Measurements from ENCODE around the gene VEZF1. TPM values are rescaled to one million over a fixed set of nuclear protein-coding genes. Genes with fewer than 3 reads are reported as not detected.

Gene VEZF1
- total and polyA plus RNA-seq, 2 donors (not counting 3 experiments of a cell fraction or from before 2014, with no cell fraction given) = 27.8 to 59.0 TPM

DNA sequence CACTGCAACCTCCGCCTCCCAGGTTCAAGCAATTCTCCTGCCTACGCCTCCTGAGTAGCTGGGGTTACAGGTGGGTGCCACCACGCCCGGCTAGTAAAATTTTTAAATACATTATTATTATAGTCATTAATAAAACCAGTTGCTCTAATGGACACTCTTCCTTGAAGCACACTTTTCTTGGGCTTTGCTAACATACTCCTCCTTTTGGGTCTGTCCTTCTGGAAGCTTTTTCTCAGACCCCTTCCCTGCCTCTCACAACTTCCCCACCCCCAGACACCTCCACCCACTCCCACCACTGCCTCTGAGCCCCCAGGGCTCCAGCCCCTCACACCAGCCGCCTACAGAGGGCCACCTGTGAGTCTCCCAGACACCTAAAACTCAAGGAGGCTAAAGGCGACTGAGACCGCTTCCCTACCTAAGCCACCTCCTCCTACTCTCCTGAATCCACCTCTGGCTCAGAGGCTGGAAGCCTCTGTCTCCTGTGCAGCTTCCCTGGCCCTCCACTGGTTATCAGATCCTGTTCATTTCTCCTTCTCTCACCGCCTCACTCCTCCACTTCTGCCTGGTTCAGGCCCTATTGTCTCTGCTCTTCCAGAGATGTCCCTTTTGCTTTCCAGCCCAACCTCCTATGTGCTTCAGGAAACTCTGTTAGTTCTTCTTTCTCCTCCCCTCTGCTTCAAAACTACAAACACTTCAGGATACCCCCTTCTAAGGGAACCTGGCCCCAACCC is 30.8 kb downstream of the VEZF1 start:
- peaks cover 22% of the 10 kb centered on the region for H3K4me1 ChIP-seq (ENCODE audit: control insufficient read depth, extremely low read depth, insufficient read depth, low read length)
- ChIA-PET POLR2A (interaction anchor here (1.5 kb wide), 1 partner anchor 28 kb away, joined by 3 read pairs; no protein-coding TSS in a partner anchor), CTCF (interaction anchor here (3.7 to 5.3 kb wide), 2 partner anchors 29 to 98 kb away, joined by 33 to 45 read pairs; no protein-coding TSS in a partner anchor)
- H3K79me2 ChIP-seq (ENCODE audit: control insufficient read depth, insufficient read depth, low read length) = no peaks in the 10 kb centered on the region
- no peak overlapping the region for H3K4me3 ChIP-seq (replicated peaks in 1 of 3; ENCODE audit: insufficient read depth in 1 of 3, low read depth in 1 of 3, low read length in 3 of 3)
- H3K27ac ChIP-seq (ENCODE audit: insufficient read depth, low read depth, low read length) = no peak overlapping the region
- dilution Hi-C loops (cut with MboI; ENCODE audit: extremely low pct_ligation_motif_present, low sequenced_read_pairs) = no loop called here
- TF ChIP-seq POLR2AphosphoS5 (IDR thresholded peaks at IDR 0.05; ENCODE audit: insufficient read depth, low read depth, low read length) = no peak
- no peak for TF ChIP-seq FOS (IDR thresholded peaks at IDR 0.05; ENCODE audit: borderline replicate concordance, insufficient read depth, low read length)
- TF ChIP-seq GATA2 (IDR thresholded peaks at IDR 0.05; ENCODE audit: insufficient read depth, insufficient read length, low read depth, low read length) = no peak
- no peak for TF ChIP-seq EZH2 (IDR thresholded peaks at IDR 0.05; ENCODE audit: borderline replicate concordance, low read depth, low read length, severe bottlenecking)
- TF ChIP-seq MAX (IDR thresholded peaks at IDR 0.05; ENCODE audit: insufficient read depth, insufficient read length) = no peak
- TF ChIP-seq MYC (IDR thresholded peaks at IDR 0.05; ENCODE audit: low read depth, low read length) = no peak
- no peak for TF ChIP-seq JUN (IDR thresholded peaks at IDR 0.05; ENCODE audit: borderline replicate concordance, insufficient read depth, insufficient read length, low read depth)
- no peak for TF ChIP-seq POLR2A (IDR thresholded peaks at IDR 0.05; ENCODE audit: low read depth, low read length)
- TF ChIP-seq CTCF (IDR thresholded peaks at IDR 0.05; ENCODE audit: extremely low read depth in 1 of 2, insufficient read depth in 1 of 2, low read depth in 1 of 2, low read length in 2 of 2) = no peak
- H3K9me3 ChIP-seq (replicated peaks; ENCODE audit: control insufficient read depth, insufficient read depth, low read length) = no peaks in the 10 kb centered on the region
- H3K4me2 ChIP-seq (ENCODE audit: insufficient read depth, low read length) = no peak overlapping the region
- H3K9me1 ChIP-seq (replicated peaks; ENCODE audit: control insufficient read depth, extremely low read depth, insufficient read depth, low read length) = no peaks in the 10 kb centered on the region
- no peak overlapping the region for H3K9ac ChIP-seq (replicated peaks; ENCODE audit: extremely low read depth, insufficient read depth, low read length)
- no peak for FAIRE-seq
- H2AFZ ChIP-seq (ENCODE audit: low read depth, low read length) = no peak overlapping the region
- DNase-seq (ENCODE audit: low read depth, low spot score) = no peak
- intact Hi-C loops (cut with micrococcal nuclease) = no loop called here
- peaks cover 2 to 7% of the 10 kb centered on the region in 2 experiments for H3K27me3 ChIP-seq (ENCODE audit: control insufficient read depth in 2 of 2, insufficient read depth in 2 of 2, low read length in 2 of 2)
- H3K36me3 ChIP-seq (ENCODE audit: control insufficient read depth in 2 of 2, extremely low read depth in 1 of 2, insufficient read depth in 2 of 2, low read length in 2 of 2) = no peaks in the 10 kb centered on the region
- H4K20me1 ChIP-seq (replicated peaks; ENCODE audit: control insufficient read depth, extremely low read depth, insufficient read depth, low read length) = no peaks in the 10 kb centered on the region
- no TSS peak for BruUV-seq (replicated peaks)

All from endothelial cell of umbilical vein (primary cell).